Activated T-cell treated with anti-CD3 and anti-CD28 coated beads for 48 hours (primary cell): ENCODE results near the gene NUCKS1.
A peak's percentile ranks its signal among the peaks of the same experiment; 100 is the strongest.

Experiments
- DNase-seq: peaks from one replicate; pipeline ENCODE4 v3.0.0-alpha.2; 2020; ENCODE audit warnings: low read depth

Gene NUCKS1

GRCh38 chr1:205770618-205771017 is 20.6 kb upstream of the NUCKS1 start:
- no peak for DNase-seq

- DNase-seq: no peak
Observed at GRCh38 chr1:205769641-205770365, 19.8 kb upstream of the NUCKS1 start.

- DNase-seq: no peak
Observed at GRCh38 chr1:205767248-205767647, 17.3 kb upstream of the NUCKS1 start.

GRCh38 chr1:205766570-205766969 is 16.6 kb upstream of the NUCKS1 start:
- DNase-seq: no peak

- no peak for DNase-seq
Observed at GRCh38 chr1:205766038-205766437, 16.1 kb upstream of the NUCKS1 start.

- DNase-seq: no peak
Observed at GRCh38 chr1:205764578-205764977, 14.6 kb upstream of the NUCKS1 start.

GRCh38 chr1:205763980-205764379 is 14.0 kb upstream of the NUCKS1 start:
- DNase-seq: no peak

- no peak for DNase-seq
Observed at GRCh38 chr1:205760606-205761005, 10.6 kb upstream of the NUCKS1 start.

GRCh38 chr1:205756552-205756951 is 6.6 kb upstream of the NUCKS1 start:
- no peak for DNase-seq

GRCh38 chr1:205754857-205755256 is 4.9 kb upstream of the NUCKS1 start:
- DNase-seq: no peak

GRCh38 chr1:205751036-205751651 is 1.2 kb upstream of the NUCKS1 start:
- DNase-seq: no peak

GRCh38 chr1:205749234-205750137 is 496 bp downstream of the NUCKS1 start:
- peak; percentile 97 for DNase-seq

GRCh38 chr1:205748403-205749233 is 1.4 kb downstream of the NUCKS1 start:
- peak; percentile 28 for DNase-seq

GRCh38 chr1:205746757-205747412 is 3.1 kb downstream of the NUCKS1 start:
- no peak for DNase-seq

GRCh38 chr1:205744403-205744802 is 5.6 kb downstream of the NUCKS1 start:
- DNase-seq: no peak

- no peak for DNase-seq
Observed at GRCh38 chr1:205743977-205744376, 6.0 kb downstream of the NUCKS1 start.

- DNase-seq: no peak
Observed at GRCh38 chr1:205741681-205742080, 8.3 kb downstream of the NUCKS1 start.

- no peak for DNase-seq
Observed at GRCh38 chr1:205739348-205740160, 10.4 kb downstream of the NUCKS1 start.

- no peak for DNase-seq
Observed at GRCh38 chr1:205735218-205735617, 14.8 kb downstream of the NUCKS1 start.

- DNase-seq: no peak
Observed at GRCh38 chr1:205733438-205734175, 16.4 kb downstream of the NUCKS1 start.
